Right lobe of liver (tissue), 4 donors: ENCODE results near the gene PRKAG2.

Source experiments
- CTCF ChIP-seq, 4 donors: fragments of 200-600 bp in 3 of 4; fragments of 450-650 bp in 1 of 4; IDR thresholded peaks; one replicate each; pipeline versions ENCODE4 v1.5.1 to v1.8.0; 2016 to 2022; ENCODE audit warnings: antibody characterized with exemption in 4 of 4, mild to moderate bottlenecking in 2 of 4
- POLR2A ChIP-seq: fragments of 450-650 bp; IDR thresholded peaks from one replicate; pipeline ENCODE4 v1.6.1; 2017; ENCODE audit warnings: antibody characterized with exemption, mild to moderate bottlenecking
- donor health status: DM: no; HTN: no; CAD: no.
- donor health status: DM: no; HTN: no; CAD: no.
- donor health status: DM: no; HTN: yes; CAD: no.

- TF ChIP-seq CTCF (IDR thresholded peaks at IDR 0.05) (no peak), POLR2A (no peak)
These were observed 7.5 kb downstream of the PRKAG2 start for GRCh38 chr7:151869455-151869854.
